Muscle layer of duodenum (tissue), 2 donors: ENCODE measurements around the gene LSAMP.
A peak's percentile ranks its signal among the peaks of the same experiment; 100 is the strongest.
"Not testable (repeated sequence)": the region's sequence is repeated elsewhere in the genome, so short reads cannot be mapped to it uniquely, and the experiment has no call there.

Experiments
- H3K27ac ChIP-seq: one replicate; pipeline ENCODE4 v1.7.0; 2013; ENCODE audit warnings: mild to moderate bottlenecking, low read length
- H3K27me3 ChIP-seq: one replicate; pipeline ENCODE4 v1.7.0; 2013; ENCODE audit warnings: low read depth, mild to moderate bottlenecking, control low read depth, low read length
- H3K36me3 ChIP-seq, 2 donors: one replicate each; pipeline ENCODE4 v1.7.0; 2013; ENCODE audit warnings: low read length in 2 of 2, control low read depth in 1 of 2, mild to moderate bottlenecking in 1 of 2; ENCODE audit not compliant: insufficient read depth in 2 of 2, control insufficient read depth in 1 of 2
- H3K4me1 ChIP-seq, 2 donors: one replicate each; pipeline ENCODE4 v1.7.0; 2013; ENCODE audit warnings: low read length in 2 of 2, mild to moderate bottlenecking in 2 of 2, control low read depth in 1 of 2, moderate library complexity in 1 of 2; ENCODE audit not compliant: insufficient read depth in 2 of 2, control insufficient read depth in 1 of 2
- H3K4me3 ChIP-seq, 2 donors: one replicate each; pipeline ENCODE4 v1.7.0; 2013; ENCODE audit warnings: low read length in 2 of 2, low read depth in 1 of 2, mild to moderate bottlenecking in 1 of 2
- H3K9me3 ChIP-seq, 2 donors: one replicate each; pipeline ENCODE4 v1.7.0; 2013; ENCODE audit warnings: low read length in 2 of 2, control low read depth in 1 of 2, mild to moderate bottlenecking in 1 of 2; ENCODE audit not compliant: control insufficient read depth in 1 of 2
- donor health status: healthy.

The LSAMP gene

DNA sequence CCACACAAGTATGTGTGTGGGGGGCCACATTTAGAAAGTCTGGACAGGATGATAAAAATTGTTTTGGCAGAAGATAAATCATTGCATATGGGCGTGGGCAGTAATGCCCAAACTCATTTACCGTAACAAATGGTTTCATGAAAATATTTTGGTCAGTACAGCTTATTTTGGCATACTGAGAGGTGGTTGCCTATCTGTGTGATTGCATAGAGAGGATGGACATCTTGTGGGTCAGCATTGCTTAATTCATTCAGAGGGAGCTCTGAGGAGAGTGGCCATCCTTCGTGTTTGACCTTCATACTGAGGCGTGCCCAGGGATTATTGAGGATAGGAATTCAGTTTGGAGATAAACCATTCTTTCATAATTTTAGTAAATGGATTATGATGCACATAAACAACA, 659.5 kb downstream of the LSAMP start:
- H3K27me3 ChIP-seq: no peaks in the 10 kb centered on the region
- no peaks in the 10 kb centered on the region for H3K4me1 ChIP-seq
- H3K27ac ChIP-seq: no peak overlapping the region
- no peak overlapping the region for H3K4me3 ChIP-seq
- no peaks in the 10 kb centered on the region for H3K9me3 ChIP-seq
- H3K36me3 ChIP-seq: no peaks in the 10 kb centered on the region

DNA sequence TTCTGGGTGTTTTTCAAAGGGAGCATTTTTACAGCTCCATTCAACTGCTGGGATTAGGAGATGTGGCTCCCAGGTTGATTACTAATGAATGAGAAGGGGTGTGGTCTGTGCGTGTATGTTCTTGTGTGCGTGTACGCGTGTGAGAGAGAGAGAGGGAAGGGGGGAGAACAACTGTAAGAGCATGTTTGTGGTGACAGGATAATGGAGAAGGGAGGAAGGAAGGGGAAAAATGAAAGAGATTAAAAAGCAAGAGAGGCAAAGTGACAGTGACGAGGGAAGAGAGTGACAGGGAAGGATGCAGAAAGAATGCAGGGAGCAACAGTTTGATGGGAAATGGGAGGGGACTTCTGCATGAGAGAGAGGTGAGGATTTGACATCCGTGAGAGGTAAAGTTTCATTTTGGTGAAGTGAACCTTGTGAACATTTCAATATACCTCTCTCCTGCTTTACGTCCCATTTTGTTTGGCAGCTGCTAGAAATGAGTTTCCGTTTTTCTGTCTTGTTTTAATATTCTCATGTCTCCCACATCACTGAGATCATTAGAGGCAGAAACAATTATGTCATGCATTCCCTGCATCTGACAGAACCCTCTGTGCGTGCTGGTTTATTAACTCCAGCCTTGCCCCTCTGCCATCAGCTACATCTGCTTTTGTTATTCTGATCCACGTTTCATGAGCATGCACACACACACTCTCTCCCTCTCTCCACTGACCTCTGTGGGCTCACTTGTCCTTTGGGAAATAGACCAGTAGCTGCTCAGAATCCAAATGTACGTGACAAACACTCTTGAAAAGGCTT, 660.3 kb downstream of the LSAMP start:
- Histone ChIP-seq H3K4me3 (peak overlapping the region; percentile 45 to 69), H3K27ac (no peak overlapping the region), H3K9me3 (no peaks in the 10 kb centered on the region)

DNA sequence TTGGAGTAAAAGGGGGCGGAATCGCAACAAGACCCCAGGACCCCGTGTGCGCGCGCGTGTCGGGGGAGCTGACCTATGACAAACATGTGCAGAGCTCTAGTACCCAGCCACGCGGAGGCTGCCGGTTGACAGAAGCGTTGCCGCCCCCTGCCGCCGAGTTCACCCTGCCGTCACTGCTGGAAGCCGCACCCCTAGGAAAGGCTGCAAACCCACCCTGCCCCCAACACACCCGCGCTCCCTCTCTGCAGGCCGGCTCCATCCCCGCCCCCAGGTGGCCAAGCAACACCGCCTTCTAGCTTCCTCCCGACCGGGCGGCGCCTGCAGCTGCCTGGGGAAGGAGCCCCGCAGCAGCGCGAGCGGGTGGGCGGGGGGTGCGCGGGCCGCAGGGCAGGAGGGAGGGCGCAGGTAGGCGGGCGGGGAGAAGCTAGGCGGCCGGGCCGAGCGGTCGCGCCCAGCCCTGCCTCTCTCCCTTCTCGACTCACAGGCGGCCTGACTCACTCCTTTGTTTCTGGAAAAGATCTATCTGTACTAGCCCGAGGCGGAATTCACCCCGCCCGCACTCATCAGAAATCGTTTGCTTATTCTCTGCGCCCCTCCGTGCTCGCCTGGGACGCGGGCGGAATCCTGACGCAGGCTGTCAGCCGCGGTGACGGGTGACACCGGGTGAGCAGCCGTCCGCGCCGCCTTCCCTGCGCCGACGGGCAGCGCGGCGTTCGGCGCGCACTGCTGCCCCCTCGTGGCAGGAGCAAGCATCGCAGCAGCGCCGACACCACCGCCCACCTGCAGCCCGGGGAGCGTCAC, 661.1 kb downstream of the LSAMP start:
- Histone ChIP-seq H3K27me3 (no peaks in the 10 kb centered on the region), H3K4me1 (no peaks in the 10 kb centered on the region), H3K9me3 (no peaks in the 10 kb centered on the region), H3K4me3 (peak overlapping the region; percentile 45 to 69), H3K27ac (no peak overlapping the region), H3K36me3 (no peaks in the 10 kb centered on the region)

More for the DNA sequence above, 660.3 kb downstream of the LSAMP start:
- H3K27me3 ChIP-seq: no peaks in the 10 kb centered on the region
- no peaks in the 10 kb centered on the region for H3K36me3 ChIP-seq
- H3K4me1 ChIP-seq: no peaks in the 10 kb centered on the region

DNA sequence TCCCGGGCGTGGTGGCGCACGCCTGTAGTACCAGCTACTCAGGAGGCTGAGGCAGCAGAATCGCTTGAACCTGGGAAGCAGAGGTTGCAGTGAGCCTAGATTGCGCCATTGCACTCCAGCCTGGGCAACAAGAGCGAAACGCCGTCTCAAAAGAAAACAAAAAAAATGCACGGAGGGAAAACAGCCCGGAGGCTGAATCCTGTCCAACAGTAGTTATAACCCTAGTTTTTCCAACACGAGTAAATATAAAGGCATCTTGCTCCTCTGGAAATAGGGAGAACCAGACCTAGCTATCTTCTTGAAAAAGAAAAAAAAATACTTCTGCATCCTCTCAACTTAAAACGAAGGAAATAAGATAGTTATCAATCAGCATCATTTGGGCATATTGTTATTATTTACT, 661.9 kb downstream of the LSAMP start:
- not testable (repeated sequence) for H3K27ac ChIP-seq, H3K27me3 ChIP-seq, H3K9me3 ChIP-seq, H3K4me1 ChIP-seq, H3K36me3 ChIP-seq
- H3K4me3 ChIP-seq: peak overlapping the region in 1 of 2 donors; percentile 69

DNA sequence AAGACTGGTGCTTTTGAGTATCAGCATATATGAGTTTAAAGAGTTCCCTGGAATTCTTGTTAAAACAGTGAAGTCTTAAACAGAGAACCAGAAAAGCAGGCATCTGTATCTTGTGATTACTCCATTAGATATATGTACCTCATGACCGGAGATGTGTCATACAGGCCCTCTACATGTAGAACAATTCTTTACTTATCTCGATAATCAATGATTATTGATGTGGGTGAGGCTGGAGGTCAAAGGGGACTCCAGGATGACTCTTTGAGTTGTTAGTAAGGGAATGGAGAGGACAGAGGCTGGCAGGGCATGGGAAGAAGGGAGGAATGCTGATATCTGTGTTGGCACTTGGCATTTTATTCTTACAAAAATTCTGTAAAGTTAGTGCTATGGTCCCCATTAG, 666.3 kb downstream of the LSAMP start:
- Histone ChIP-seq H3K4me3 (no peak overlapping the region), H3K27ac (no peak overlapping the region), H3K9me3 (no peaks in the 10 kb centered on the region), H3K4me1 (no peaks in the 10 kb centered on the region), H3K27me3 (no peaks in the 10 kb centered on the region), H3K36me3 (no peaks in the 10 kb centered on the region)

DNA sequence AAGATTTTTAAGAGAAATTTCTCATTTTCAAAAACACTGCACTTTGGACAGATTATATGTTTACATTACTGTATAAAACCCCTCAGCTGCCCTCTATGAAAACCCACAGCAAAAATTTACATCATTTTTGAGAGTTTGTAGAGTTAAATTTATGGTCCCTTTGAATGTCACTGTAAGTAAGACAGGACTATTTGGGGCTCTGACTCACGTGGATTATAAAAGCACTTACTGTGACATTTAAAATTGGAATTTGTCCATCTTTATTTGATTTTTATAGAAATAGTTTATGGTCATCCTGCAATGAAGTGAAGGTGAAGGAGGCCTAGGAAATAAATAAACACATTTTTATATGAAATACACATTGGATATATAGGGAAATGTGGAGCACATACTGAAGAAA, 672.3 kb downstream of the LSAMP start:
- H3K4me3 ChIP-seq: no peak overlapping the region
- no peak overlapping the region for H3K27ac ChIP-seq
- H3K4me1 ChIP-seq: no peaks in the 10 kb centered on the region
- no peaks in the 10 kb centered on the region for H3K9me3 ChIP-seq
- no peaks in the 10 kb centered on the region for H3K36me3 ChIP-seq
- no peaks in the 10 kb centered on the region for H3K27me3 ChIP-seq

DNA sequence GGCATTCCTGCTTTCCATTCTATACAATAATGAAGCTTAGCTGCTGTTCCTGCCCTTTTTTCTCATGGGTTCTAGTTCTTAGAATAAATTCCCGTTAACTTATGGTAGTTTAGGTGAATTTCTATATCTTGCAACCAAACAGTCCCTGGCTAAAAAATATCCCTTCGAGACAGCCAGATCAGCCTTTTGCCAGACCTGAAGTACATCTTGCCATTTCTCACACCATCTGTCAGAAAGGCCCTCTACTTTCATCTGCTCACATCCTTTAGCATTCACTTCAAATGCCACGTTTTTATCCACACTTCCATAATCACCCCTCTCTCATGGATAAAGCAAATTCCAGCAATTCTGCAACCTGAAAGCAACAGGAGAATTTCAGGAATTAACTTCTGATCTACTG, 676.6 kb downstream of the LSAMP start:
- Histone ChIP-seq H3K27ac (no peak overlapping the region), H3K27me3 (no peaks in the 10 kb centered on the region), H3K4me3 (no peak overlapping the region), H3K9me3 (no peaks in the 10 kb centered on the region), H3K4me1 (peaks cover 0 to 8% of the 10 kb centered on the region in 2 donors), H3K36me3 (no peaks in the 10 kb centered on the region)

DNA sequence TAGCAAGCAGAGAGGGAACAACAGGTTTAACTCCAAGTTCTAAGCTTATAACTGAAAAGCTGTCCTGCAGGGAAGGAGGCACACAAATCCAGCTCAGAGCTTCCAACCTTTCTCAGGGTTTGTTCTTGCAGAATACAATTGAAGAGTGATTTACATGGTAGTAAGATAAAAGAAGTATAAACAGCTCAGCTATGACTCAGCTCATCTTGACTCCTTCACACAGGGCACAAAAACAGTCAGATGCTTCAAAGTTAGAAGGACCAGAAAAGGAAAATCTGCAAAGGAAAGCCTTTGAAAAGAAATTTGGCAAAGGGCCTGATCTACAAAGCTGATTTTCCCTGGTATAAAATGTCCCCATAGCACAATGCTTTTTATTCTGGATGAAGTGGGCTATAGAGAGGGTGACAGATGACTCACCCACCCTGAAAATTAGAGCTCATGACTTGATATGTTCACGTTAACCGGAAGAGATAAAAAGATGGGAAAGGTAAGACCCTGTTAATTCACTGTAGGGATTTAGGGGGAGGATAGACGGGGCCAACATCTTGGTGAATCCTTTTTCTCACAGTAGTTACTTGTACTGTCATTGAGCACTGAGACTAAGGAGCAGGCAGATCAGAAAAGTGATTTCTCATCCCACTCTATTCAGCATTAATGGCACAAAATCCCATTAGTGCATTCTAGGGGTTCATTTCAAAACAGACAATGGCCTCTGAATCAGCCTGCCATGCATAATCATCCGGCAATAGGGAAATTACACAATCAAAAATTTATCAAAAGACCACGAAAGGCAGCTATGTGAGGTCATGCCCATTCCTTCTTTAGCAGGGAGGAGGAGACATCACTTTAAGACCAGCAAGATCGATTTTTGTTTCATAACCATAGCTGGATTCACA, 678.5 kb downstream of the LSAMP start:
- Histone ChIP-seq H3K4me1 (peaks cover 0 to 8% of the 10 kb centered on the region in 2 donors), H3K36me3 (no peaks in the 10 kb centered on the region), H3K27ac (no peak overlapping the region), H3K27me3 (no peaks in the 10 kb centered on the region), H3K9me3 (no peaks in the 10 kb centered on the region), H3K4me3 (no peak overlapping the region)

DNA sequence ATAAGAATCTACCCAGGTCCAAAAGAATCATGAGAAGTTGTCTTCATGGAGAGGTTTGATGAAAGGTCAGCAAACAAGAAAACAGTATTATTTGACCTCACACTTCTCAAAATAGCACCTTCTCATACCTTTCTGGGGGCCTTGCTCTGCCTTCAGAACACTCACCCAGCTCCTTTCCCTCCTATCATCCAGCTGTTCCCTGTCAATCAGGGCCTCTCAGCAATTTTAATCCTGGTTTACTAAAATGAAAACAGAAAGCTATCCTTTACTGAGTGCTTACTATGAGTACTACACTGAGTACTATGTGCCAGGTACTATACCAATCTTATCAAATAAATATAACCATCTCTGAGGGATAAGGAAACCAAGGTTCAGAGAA, 683.4 kb downstream of the LSAMP start:
- Histone ChIP-seq H3K4me3 (no peak overlapping the region), H3K4me1 (peaks cover 0 to 8% of the 10 kb centered on the region in 2 donors), H3K27me3 (no peaks in the 10 kb centered on the region), H3K36me3 (no peaks in the 10 kb centered on the region), H3K27ac (no peak overlapping the region), H3K9me3 (no peaks in the 10 kb centered on the region)

DNA sequence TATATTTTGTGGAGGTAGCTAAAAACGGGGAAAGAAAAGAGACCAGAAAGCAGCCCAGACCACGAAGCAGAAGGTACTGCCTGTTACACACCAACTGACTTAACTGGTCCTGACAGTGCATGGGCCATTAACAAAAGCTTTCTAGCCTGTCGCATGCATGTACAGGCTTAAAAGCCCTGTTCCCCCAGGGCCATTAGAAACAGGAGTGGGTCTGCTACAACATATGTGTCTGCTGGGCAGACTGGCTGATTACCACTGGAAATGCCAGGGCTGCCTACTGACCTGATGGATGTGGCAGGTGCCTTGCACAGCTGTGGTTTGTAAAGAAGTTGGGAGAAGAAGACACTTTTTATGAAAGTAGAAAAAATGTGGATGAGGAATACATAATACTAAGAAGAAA, 684.6 kb downstream of the LSAMP start:
- no peaks in the 10 kb centered on the region for H3K27me3 ChIP-seq
- no peaks in the 10 kb centered on the region for H3K9me3 ChIP-seq
- H3K4me1 ChIP-seq: no peaks in the 10 kb centered on the region
- no peak overlapping the region for H3K4me3 ChIP-seq
- H3K27ac ChIP-seq: no peak overlapping the region
- H3K36me3 ChIP-seq: no peaks in the 10 kb centered on the region
